Right cardiac atrium (tissue), 5 donors: Measurements from ENCODE around the gene ZMAT1. TPM values are rescaled to one million over a fixed set of nuclear protein-coding genes. Genes with fewer than 3 reads are reported as not detected.
"Not testable (repeated sequence)": the region's sequence is repeated elsewhere in the genome, so short reads cannot be mapped to it uniquely, and the experiment has no call there.

Experiments
- ATAC-seq, 2 donors: fragments of 200-7000 bp; cut with Tn5 transposase; one replicate each; pipeline versions ENCODE4 v1.8.0 to v1.9.1; 2020; ENCODE audit warnings: moderate library complexity in 2 of 2, mild to moderate bottlenecking in 1 of 2
- DNase-seq, 3 donors: peaks; one replicate each; pipeline ENCODE4 v3.0.0-alpha.2; 2020
- H3K27ac ChIP-seq: one replicate; pipeline ENCODE4 v1.5.1; 2013; ENCODE audit warnings: mild to moderate bottlenecking, low read length, control low read depth, moderate library complexity
- H3K27me3 ChIP-seq: one replicate; pipeline ENCODE4 v1.6.1; 2013; ENCODE audit not compliant: control insufficient read depth, insufficient read depth
- H3K4me1 ChIP-seq: one replicate; pipeline ENCODE4 v1.6.1; 2013; ENCODE audit warnings: low read length; ENCODE audit not compliant: control insufficient read depth, insufficient read depth
- H3K4me3 ChIP-seq: one replicate; pipeline ENCODE4 v1.5.1; 2013; ENCODE audit warnings: low read length, control low read depth
- H3K9me3 ChIP-seq: one replicate; pipeline ENCODE4 v1.6.1; 2013; ENCODE audit warnings: low read length; ENCODE audit not compliant: control insufficient read depth
- WGBS: extraction: QIAGEN DNeasy Blood & Tissue Kit; methylation state at CpG from one replicate; pipeline ENCODE4 v1.1.7; 2013; 5-methylcytosine and 5-hydroxymethylcytosine counted together
- intact Hi-C, 4 donors: fragments of 100-400 bp; cut with DNase I; formaldehyde crosslinking; loops; one replicate each; pipeline versions ENCODE4 v1.11.0 to v1.14.0; 2022 to 2023
- long read RNA-seq, 4 donors: library from polyadenylated mRNA; unstranded; transcript quantifications; one replicate each; pipeline ENCODE4 v2.0.0, GENCODE V29; 2020 to 2021
- polyA plus RNA-seq: library from polyadenylated mRNA; stranded (reverse); fragments of 200-250 nt; gene quantifications from one replicate; pipeline ENCODE4 v1.2.3, GENCODE V29; 2013
- total RNA-seq, 4 donors: library from RNA; stranded (reverse); fragmentation: NEBNext Ultra II Directional; extraction: Animal tissue kit (Norgen Biotek cat#: 25700); gene quantifications; one replicate each; pipeline ENCODE4 v1.2.1, GENCODE V29; 2021
- donor health status: healthy with polysubstance abuse.
- donor health status: DM: no; HTN: yes; CAD: no.
- donor health status: DM: no; HTN: no; CAD: no.
- donor health status: DM: no; HTN: yes; CAD: no; lungs with severe emphysema.
- donor health status: DM: yes; HTN: yes; CAD: no.

The ZMAT1 gene
- total RNA-seq: 1 to 10 TPM; 4.9 to 9.6 (median 6.0) TPM
- polyA plus RNA-seq: 5.9 TPM
- long read RNA-seq, donor 1, full-length matches to known transcripts: 2 of 18 reads
- long read RNA-seq, donor 1, partial matches to known transcripts: 2 of 18 reads
- long read RNA-seq, donor 1, other reads (novel, unspliced or antisense): 14 of 18 reads
- long read RNA-seq, donor 2, partial matches to known transcripts: 0 of 2 reads
- long read RNA-seq, donor 2, other reads (novel, unspliced or antisense): 2 of 2 reads
- long read RNA-seq, donor 3, partial matches to known transcripts: 0 of 17 reads
- long read RNA-seq, donor 3, other reads (novel, unspliced or antisense): 17 of 17 reads
- long read RNA-seq, donor 4, full-length matches to known transcripts: 1 of 6 reads
- long read RNA-seq, donor 4, partial matches to known transcripts: 0 of 6 reads
- long read RNA-seq, donor 4, other reads (novel, unspliced or antisense): 5 of 6 reads

DNA sequence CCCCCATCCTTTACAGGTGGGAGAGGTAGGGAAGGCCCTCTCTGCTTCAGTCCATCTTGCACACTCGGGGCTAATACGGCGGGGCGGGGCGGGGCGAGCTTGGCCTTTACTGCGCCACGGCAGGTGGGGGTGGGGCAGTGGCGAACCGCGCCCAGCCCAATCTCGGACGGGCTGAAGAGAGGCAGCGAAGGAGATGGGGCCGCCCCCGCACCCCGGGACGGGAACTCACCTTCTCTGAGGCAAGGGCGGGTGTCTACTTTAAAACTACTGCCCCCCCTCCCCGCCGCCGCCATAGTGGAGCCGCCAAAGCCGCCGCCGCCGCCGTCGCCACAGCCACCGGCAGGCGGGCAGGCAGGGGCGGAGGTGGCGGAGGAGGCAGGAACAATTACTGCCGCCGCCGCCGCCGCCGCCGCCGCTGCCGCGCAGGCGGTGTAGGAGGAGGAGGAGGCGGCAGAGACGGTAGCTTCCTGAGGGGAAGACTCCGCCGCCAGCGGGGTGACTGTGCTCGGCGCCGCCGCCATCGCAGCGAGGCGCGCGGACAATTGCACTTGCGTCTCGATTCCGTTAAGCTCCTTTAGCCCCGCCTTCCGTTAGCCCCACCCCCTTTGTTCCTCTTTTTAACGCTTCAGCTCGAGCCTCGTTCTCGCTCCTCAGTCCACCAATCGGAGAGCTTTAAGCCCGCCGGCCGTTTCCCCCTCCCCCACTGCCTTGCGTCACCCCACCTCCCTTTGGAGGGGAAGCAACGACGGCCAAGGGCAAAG lies at the start of gene ZMAT1:
TSS of gene ZMAT1 (minus strand) at position 540 of the 761 bp plus-strand sequence. CDS start at position 521, 19 bp downstream.
- intact Hi-C loops: no loop called here
- peak within 1 kb of the TSS; percentile 100 for H3K27ac ChIP-seq
- no peaks in the 10 kb centered on the region for H3K4me1 ChIP-seq
- under 1% methylated on average over 61 of the region's 74 CpGs for WGBS
- H3K9me3 ChIP-seq: no peaks in the 10 kb centered on the region
- peak; percentile 99 for ATAC-seq
- H3K4me3 ChIP-seq: peak within 1 kb of the TSS; percentile 99
- no peaks in the 10 kb centered on the region for H3K27me3 ChIP-seq
- DNase-seq: peak; percentile 96 to 98 (median 98)

DNA sequence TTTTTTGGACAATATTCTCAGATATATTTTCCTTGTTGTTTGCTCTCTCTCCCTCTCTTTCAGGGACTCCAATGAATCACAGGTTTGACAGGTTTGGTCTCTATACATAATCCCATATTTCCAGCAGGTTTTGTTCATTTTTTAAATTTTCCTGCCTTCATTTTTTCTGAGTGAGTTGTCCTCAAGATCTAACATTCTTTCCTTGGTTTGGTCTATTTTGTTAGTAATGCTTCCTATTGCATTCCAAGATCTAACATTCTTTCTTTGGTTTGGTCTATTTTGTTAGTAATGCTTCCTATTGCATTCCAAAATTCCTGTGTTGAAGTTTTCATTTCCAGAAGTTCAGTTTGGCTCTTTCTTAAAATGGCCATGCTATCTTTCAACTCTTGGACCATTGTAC lies 45.3 kb upstream of the ZMAT1 start:
- Histone ChIP-seq H3K27ac (no peak overlapping the region), H3K4me3 (no peak overlapping the region), H3K9me3 (no peaks in the 10 kb centered on the region), H3K27me3 (no peaks in the 10 kb centered on the region), H3K4me1 (no peaks in the 10 kb centered on the region)
- ATAC-seq (no peak), DNase-seq (no peak)
- intact Hi-C loops: no loop called here

DNA sequence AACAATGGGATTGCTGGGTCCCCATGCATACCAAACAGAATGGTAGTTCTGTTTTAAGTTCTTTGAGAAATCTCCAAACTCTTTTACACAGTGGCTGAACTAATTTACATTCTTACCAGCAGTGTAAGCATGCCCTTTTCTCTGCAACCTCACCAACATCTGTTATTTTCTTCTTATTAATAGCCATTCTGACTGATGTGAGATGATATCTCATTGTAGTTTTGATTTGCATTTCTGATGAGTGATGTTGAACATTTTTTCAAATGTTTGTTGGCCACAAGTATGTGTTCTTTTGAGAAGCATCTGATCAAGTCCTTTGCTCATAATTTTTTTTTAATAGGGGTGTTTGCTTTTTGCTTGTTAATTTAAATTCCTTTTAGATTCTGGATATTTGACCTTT lies 41.2 kb upstream of the ZMAT1 start:
- DNase-seq: no peak
- Histone ChIP-seq H3K4me3 (no peak overlapping the region), H3K9me3 (no peaks in the 10 kb centered on the region), H3K27ac (no peak overlapping the region), H3K4me1 (no peaks in the 10 kb centered on the region), H3K27me3 (no peaks in the 10 kb centered on the region)
- no peak for ATAC-seq
- intact Hi-C loops: no loop called here

DNA sequence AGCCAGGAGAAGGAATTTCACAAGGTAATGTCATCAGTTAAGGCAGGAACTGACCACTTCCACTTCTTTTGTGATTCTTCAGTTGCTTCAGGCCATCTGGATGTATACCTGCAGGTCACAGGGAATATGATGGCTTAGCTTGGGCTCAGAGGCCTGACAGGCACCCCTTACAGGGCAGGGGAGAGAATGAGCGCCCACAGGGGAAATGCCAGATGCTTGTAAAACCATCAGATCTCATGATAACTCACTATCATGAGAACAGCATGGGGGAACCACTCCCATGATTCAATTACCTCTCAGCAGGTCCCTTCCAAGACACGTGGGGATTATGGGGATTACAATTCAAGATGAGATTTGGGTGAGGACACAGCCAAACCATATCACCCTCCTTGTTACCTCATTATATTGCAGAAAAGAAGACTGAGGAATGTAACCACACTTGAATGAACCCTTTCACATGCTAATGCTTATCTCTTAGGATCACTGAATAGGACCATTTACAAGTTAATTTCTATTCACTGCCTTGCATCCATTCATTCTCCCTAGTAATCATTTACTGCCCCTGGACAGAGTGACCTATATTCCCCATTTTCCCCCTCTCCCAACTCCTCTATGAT lies 33.2 kb upstream of the ZMAT1 start:
- DNase-seq, H3K4me3 ChIP-seq, H3K27ac ChIP-seq, ATAC-seq, H3K9me3 ChIP-seq, H3K27me3 ChIP-seq, H3K4me1 ChIP-seq, intact Hi-C loops: not testable (repeated sequence)
- WGBS: 58% methylated on average over 2 of the region's 2 CpGs

DNA sequence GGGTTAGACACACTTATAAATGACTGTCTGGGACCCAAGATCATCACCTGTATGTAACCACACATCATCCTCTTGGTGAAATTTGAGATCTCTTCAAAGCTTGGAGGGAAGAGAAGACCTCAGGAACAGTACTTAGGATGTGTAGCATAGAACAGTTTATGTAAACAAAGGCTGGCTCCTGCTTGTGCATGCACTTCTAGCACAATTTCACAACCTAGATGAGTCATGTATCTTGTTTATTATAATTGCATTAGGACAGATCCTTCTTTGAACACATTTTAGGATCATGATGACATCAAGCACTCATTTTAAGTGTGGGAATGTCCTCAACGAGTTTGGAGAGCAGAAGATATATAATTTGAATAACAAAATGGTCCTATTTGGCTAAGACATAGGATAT lies 26.3 kb upstream of the ZMAT1 start:
- WGBS: 14% methylated on average over 1 of the region's 1 CpG
- Histone ChIP-seq H3K9me3 (no peaks in the 10 kb centered on the region), H3K4me1 (no peaks in the 10 kb centered on the region), H3K4me3 (no peak overlapping the region), H3K27me3 (no peaks in the 10 kb centered on the region), H3K27ac (no peak overlapping the region)
- ATAC-seq: no peak
- DNase-seq: no peak
- intact Hi-C loops: no loop called here

DNA sequence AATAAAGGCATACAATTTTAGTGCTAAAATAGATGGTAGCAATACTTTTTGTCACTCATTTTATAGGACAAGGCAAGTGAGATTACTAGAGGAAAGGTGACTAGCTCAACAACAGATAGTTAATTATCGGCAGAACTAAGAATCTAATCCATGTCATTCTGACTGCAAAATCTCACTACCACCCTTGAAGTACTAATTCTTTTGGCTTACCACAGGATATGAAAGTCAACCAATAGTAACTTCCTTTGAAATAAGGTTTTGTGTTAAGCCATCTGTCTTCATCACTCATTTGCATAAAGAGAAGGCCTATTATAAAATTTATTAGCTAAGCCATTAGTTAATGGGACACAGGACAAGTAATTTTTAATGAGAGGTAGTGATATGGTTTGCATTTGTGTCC lies 25.3 kb upstream of the ZMAT1 start:
- H3K4me1 ChIP-seq: no peaks in the 10 kb centered on the region
- intact Hi-C loops: no loop called here
- WGBS: 91% methylated on average over 1 of the region's 1 CpG
- ATAC-seq (no peak), DNase-seq (no peak)
- H3K27ac ChIP-seq: no peak overlapping the region
- no peaks in the 10 kb centered on the region for H3K9me3 ChIP-seq
- H3K4me3 ChIP-seq: no peak overlapping the region
- no peaks in the 10 kb centered on the region for H3K27me3 ChIP-seq

DNA sequence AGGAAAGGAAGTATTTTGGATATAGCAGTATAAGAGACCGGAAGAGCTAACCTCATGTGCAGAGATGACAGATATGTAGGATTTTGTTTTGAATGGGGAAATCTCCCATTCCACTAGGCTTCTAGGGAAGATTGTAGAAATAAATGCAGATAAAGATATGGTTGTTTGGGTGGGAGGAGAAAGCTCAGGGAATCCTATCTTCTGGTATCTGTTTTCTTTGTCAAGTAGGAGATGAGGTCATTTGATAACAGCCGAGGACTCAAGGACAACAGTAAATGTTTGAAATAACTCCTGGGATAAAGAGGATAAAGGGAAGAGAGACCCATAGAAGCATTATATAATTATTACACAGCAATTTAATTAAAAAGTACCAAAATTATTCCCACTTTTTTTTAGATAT lies 24.7 kb upstream of the ZMAT1 start:
- H3K4me1 ChIP-seq: no peaks in the 10 kb centered on the region
- H3K9me3 ChIP-seq: no peaks in the 10 kb centered on the region
- intact Hi-C loops: no loop called here
- no peak overlapping the region for H3K27ac ChIP-seq
- ATAC-seq (no peak), DNase-seq (no peak)
- no peak overlapping the region for H3K4me3 ChIP-seq
- 46% methylated on average over 2 of the region's 2 CpGs for WGBS
- H3K27me3 ChIP-seq: no peaks in the 10 kb centered on the region

DNA sequence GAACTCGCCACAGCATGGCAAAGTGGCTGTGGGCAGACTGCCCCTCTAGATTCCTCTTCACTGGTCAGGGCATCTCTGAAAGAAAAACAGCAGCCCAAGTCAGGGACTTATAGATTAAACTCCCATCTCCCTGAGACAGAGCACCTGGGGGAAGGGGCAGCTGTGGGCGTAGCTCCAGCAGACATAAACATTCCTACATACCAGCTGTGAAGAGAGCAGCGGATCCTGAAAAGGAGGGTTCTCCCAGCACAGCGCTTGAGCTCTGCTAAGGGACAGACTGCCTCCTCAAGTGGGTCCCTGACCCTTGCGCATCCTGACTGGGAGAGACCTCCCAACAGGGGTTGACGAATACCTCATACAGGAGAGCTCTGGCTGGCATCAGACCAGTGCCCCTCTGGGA lies 18.8 kb upstream of the ZMAT1 start:
- intact Hi-C loops: no loop called here

DNA sequence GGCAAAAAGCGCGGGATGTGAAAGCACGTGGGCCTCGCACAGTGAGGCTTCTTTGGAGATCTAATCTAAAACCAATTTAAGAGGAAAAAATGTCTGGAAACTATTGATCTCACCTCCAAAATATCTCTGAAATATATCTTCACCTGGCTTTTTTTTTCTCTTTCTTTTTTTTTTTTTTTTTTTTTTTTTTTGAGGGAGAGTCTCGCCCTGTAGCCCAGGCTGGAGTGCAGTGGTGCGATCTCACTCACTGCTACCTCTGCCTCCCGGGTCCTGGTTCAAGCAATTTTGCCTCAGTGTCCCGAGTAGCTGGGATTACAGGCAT lies 383 bp upstream of the ZMAT1 start:
- WGBS: 49% methylated on average over 8 of the region's 8 CpGs
- ATAC-seq (no peak), DNase-seq (no peak)
- Histone ChIP-seq H3K9me3 (no peaks in the 10 kb centered on the region), H3K4me1 (no peaks in the 10 kb centered on the region), H3K27ac (peak overlapping the region; percentile 100), H3K4me3 (peak overlapping the region; percentile 99), H3K27me3 (no peaks in the 10 kb centered on the region)
- intact Hi-C loops: no loop called here

More for the DNA sequence above, 18.8 kb upstream of the ZMAT1 start:
- DNase-seq (no peak), ATAC-seq (no peak)
- WGBS: 78% methylated on average over 6 of the region's 6 CpGs
- Histone ChIP-seq H3K27ac (no peak overlapping the region), H3K4me3 (no peak overlapping the region), H3K9me3 (no peaks in the 10 kb centered on the region), H3K4me1 (no peaks in the 10 kb centered on the region), H3K27me3 (no peaks in the 10 kb centered on the region)

DNA sequence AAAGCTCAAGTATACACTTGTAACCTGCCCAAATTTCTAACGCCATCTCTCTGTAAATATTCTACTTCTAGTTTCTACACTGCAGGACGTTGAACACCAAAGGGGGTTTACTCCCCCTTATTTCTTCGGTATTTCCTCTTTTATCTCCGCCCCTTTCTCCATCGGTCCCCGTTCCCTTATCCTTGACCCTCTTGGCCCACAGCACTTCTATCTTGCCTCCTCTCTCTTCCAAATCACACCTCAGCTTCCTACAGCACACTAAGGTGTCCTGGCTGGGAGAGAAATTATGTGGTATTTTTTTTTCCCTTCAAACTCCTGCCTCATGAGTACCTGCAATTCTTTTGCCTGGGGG lies 715 bp downstream of the ZMAT1 start:
- H3K27me3 ChIP-seq: no peaks in the 10 kb centered on the region
- H3K4me3 ChIP-seq: peak overlapping the region; percentile 99
- ATAC-seq (peak; percentile 10 to 22), DNase-seq (no peak)
- peak overlapping the region; percentile 100 for H3K27ac ChIP-seq
- no peaks in the 10 kb centered on the region for H3K4me1 ChIP-seq
- intact Hi-C loops: no loop called here
- H3K9me3 ChIP-seq: no peaks in the 10 kb centered on the region
- WGBS: 2% methylated on average over 6 of the region's 6 CpGs

DNA sequence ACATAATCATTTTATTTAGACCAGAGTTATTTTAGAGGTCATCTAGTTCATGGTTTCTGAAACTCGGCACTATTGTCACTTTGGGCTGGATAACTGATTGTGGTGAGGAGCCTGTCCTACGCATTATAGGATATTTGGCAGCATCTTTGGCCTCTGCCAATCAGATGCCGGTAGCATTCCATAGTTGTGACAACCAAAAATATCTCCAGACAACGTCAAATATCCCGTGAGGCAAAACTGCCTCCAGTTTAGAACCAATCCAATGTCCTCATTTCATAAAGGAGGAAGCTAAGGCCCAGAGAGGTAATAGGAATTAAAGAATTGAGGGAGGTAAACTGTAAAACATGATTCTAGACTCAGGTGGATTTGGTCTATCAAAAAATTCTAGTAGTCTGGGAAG lies 6.1 kb downstream of the ZMAT1 start:
- H3K9me3 ChIP-seq: no peaks in the 10 kb centered on the region
- WGBS: 48% methylated on average over 5 of the region's 5 CpGs
- intact Hi-C loops: no loop called here
- DNase-seq (no peak), ATAC-seq (no peak)
- H3K4me3 ChIP-seq: no peak overlapping the region
- no peaks in the 10 kb centered on the region for H3K27me3 ChIP-seq
- no peak overlapping the region for H3K27ac ChIP-seq
- no peaks in the 10 kb centered on the region for H3K4me1 ChIP-seq
